GM20000 (cell line): ENCODE measurements around the gene ANKUB1.

Source experiments
- DNase-seq: peaks from one replicate; pipeline ENCODE4 v3.0.0; 2012; ENCODE audit warnings: low spot score
- TF ChIP-seq, protein P1 (sequence below): IDR thresholded peaks from 2 replicates; pipeline ENCODE4 v1.5.1; 2012; ENCODE audit warnings: mild to moderate bottlenecking, control low read depth; ENCODE audit errors: extremely low read depth, missing control alignments

Gene ANKUB1

DNA sequence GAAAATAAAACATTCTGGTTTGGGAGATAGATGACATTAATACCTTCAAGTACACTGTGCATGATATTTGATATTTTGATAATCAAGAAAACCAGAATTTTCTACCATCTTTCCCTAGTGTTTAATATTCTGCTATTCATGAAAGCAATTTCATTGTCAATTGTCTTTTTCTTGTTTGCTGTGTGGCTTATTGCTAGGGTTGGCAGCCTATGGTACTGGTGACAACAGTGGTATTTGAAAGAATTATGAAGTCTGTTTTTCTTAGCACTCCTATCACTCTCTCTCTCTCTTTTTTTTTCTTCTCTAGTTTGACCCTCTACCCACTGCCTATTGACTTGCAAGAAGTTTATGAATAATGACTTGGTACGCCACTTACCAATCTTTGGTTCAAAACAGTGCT, 36.0 kb upstream of the ANKUB1 start:
- DNase-seq, result no peak
- TF ChIP-seq, protein P1, sequence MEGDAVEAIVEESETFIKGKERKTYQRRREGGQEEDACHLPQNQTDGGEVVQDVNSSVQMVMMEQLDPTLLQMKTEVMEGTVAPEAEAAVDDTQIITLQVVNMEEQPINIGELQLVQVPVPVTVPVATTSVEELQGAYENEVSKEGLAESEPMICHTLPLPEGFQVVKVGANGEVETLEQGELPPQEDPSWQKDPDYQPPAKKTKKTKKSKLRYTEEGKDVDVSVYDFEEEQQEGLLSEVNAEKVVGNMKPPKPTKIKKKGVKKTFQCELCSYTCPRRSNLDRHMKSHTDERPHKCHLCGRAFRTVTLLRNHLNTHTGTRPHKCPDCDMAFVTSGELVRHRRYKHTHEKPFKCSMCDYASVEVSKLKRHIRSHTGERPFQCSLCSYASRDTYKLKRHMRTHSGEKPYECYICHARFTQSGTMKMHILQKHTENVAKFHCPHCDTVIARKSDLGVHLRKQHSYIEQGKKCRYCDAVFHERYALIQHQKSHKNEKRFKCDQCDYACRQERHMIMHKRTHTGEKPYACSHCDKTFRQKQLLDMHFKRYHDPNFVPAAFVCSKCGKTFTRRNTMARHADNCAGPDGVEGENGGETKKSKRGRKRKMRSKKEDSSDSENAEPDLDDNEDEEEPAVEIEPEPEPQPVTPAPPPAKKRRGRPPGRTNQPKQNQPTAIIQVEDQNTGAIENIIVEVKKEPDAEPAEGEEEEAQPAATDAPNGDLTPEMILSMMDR, result no peak

DNA sequence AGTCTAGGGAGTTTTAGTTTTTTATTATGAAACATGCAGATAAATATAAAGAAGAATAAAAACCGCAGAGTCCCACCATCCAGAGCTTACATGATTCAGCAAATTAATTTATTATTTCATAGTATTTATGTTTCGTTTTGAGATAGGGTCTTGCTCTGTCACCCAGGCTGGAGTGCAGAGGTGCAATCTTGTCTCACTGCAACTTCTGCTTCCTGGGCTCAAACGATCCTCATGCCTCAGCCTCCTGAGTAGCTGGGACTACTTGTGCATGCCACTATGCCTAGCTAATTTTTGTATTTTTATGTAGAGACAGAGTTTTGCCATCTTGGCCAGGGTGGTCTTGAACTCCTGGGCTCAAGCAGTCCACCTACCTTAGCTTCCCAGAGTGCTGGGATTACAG, 34.3 kb upstream of the ANKUB1 start:
- TF ChIP-seq, protein P1, result no peak
- DNase-seq, result no peak

DNA sequence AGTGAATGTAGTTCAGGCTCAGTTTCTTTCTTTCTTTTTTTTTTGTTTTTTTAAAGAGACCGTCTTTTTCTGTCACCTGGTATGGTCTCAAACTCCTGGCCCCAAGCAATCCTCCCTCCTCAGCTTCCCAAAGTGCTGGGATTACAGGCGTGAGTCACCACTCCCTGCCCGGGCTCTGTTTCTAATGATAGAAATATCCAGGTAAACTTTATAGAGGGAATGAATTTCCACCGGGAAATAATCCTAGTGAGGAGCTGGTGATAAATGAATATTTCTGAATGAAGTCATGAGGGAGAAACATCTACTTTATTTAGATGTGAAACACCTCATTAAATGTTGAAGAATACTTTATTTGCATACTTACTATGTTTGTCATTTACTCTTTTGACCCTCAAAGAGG, 27.8 kb upstream of the ANKUB1 start:
- TF ChIP-seq, protein P1, result no peak
- no peak for DNase-seq

DNA sequence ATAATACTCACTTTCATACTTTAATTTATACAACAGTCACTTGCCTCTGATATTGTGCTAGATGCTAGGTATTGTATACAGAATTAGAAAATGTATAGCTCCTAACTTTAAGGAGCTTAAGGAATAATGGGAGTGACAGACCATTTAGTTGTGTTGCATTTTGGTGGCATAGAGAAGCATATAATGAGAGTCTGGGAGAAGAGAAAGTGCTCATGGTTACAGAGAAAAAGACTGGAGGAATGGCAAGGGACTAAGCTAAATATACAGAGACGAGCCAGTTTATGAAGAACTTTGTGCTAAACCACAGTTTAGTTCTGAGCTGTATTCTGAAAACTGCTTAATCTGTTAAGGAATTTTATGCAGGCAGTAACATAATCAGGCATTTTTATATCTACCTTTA, 27.1 kb upstream of the ANKUB1 start:
- TF ChIP-seq, protein P1, result no peak
- DNase-seq, result no peak

DNA sequence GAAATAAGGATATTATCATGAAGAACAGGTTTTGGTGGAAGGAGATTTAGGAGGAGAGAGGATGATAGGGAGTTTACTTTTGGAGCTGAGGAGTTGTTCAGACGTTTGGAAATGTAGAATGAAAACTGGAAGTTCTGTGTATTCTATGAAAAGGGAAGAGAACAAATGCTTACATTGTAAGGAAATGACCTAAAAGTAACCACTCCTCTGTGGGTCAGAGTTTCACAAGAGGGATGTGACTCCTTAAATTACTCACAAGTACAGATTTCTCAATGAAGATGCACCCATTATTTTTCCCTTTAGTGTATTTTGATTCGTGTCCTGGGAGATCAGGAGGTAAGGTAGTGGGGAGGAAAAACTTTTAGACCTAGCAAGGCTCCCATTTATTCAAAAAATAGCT, 24.6 kb upstream of the ANKUB1 start:
- DNase-seq, result no peak
- TF ChIP-seq, protein P1, result no peak

DNA sequence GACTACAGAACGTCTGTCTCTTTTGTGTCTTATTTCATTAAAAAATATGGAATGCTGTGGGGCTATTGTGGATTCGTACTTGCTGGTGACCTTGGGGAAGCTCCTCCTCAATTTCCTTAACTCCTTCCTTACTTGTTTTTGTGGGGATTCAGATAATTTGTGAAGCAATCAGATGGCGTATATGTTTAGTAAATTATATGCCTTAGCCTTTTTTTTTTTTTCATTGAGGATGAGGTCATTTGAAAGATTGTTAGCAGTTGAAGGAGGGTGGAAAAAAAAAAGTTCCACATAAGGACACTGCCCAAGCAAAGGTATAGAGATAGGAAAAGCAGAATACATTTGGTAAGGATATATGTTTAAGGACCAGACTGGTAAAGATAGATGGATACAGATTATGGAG, 24.0 kb upstream of the ANKUB1 start:
- TF ChIP-seq, protein P1, result no peak
- DNase-seq, result no peak

DNA sequence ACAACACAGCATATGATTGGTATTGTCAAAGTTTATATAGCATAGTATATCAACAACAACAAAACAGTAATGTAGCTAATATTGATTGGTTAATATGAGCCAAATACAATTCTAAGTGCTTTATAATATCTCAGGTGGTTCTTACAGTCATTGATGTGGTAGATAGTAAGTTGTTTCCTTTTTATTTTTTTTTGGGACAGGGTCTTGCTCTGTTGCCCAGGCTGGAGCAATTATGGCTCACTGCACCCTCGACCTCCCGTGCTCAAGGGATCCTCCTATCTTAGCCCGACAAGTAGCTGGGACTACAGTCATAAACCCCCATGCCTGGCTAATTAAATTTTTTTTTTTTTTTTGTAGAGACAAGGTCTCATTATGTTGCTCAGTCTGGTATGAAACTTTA, 23.4 kb upstream of the ANKUB1 start:
- TF ChIP-seq, protein P1, result no peak
- no peak for DNase-seq
